ENCODE results near the gene NLRP6.
A peak's percentile ranks its signal among the peaks of the same experiment; 100 is the strongest.
"Not testable (repeated sequence)": the region's sequence is repeated elsewhere in the genome, so short reads cannot be mapped to it uniquely, and the experiment has no call there.

NLRP6 gene

DNA sequence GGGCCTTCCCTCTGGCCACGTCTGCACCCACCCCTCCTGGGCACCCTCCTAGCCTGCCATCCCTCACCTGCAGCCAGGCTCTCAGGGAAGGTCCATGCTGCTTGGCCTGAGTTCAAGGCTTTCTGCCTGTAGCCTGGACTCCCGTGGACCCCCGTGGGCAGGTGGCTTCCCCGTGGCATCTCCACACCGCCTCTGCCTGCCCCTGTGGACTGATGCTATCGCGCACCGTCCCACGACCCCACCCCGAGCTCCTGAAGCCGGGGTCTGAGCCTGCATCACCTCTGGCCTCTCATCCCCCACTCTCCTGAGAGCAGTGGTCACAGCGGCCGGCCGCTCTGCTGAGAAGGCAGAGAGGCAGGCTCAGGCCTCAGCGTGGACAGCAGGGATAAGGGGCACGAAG, 16.6 kb downstream of the NLRP6 start:
- DNase-seq: no peak

GRCh38 chr11:295351-296170, 17.4 kb downstream of the NLRP6 start:
- no peak for DNase-seq

GRCh38 chr11:296171-297050, 18.2 kb downstream of the NLRP6 start:
- DNase-seq: no peak

GRCh38 chr11:297051-297585, 18.9 kb downstream of the NLRP6 start:
- DNase-seq: no peak

GRCh38 chr11:297586-298405, 19.6 kb downstream of the NLRP6 start:
- no peak for DNase-seq

GRCh38 chr11:298406-299065, 20.3 kb downstream of the NLRP6 start:
- DNase-seq: no peak

- DNase-seq: no peak
These were observed 21.1 kb downstream of the NLRP6 start, which contains the start of gene IFITM5 for GRCh38 chr11:299081-299891. IFITM5 (minus strand) TSS chr11:299526; CDS start chr11:299490, 36 bp downstream.

DNA sequence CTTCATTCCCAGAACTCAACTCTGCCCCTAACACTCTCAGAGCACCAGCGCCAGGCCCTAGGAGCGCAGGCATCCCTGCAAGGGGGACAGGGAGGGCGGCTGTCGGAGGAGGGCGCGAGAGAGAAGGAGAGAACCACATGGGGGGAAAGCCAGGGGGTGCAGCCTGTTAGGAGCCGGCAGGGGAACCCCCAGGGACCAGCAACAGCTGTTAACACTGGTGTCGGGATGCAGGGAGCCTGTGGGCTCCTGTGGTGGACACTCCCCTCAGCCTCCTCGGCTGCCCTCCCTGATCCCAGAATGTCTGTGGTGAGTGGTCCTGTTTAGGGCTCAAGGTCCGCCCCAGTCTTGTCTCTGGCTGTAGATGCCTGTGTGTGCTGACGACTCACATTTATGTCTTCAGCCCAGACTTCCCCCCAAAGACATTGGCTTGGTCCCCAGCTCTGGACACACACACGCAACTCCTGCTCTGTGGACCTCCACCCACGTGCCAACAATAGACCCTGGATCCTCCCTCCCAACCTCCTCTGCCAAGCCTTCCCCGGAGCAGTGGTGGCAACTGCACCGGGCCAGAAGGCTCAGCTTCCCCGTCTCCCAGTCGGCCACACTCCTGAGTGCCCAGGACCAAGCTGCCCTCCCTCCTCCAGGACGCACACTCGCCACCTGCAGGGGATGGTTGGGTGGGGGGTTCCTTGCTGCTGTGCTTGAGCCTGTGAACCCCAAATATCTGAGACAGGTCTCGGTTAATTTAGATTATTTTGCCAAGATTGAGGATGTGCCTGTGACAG, 21.9 kb downstream of the NLRP6 start:
- no peak for DNase-seq

DNA sequence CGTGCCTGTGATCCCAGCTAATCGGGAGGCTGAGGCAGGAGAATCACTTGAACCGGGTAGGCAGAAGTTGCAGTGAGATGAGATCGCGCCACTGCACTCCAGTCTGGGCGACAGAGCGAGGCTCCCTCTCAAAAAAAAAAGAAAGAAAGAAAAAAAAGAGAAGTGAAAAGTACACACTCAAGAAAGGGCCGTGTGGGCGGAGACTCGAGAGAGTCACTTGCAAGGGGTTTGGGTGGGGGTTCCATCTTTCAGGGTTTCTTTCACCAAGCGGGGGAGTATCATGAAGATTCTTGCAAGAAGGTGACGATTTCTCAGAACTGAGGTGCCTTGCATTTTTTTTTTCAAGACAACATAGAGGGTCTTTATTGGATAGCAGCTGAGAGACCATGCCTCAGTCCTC, 25.2 kb downstream of the NLRP6 start:
- no peak for DNase-seq

DNA sequence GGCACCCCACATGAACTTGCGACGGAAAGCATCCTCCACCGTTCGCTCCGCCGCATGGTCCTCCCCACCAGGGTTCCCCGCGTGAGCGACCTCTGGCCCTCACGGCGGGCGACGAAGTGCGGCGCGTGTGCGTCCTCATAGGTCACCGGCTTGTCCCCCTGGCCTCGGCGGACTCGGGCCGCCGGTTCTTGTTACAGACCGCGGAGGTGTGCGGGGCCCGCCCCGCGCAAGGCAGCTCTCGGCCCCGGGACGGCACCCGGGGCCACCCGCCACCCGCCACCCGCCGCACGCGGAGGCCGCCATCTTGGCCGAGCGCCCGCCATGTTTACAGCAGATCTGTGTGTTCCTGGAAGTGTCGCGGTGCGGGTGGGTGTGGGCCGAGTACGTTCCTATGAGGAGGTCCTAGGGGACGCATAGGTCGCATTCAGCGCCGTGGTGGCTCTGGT, 25.9 kb downstream of the NLRP6 start:
- no peak for DNase-seq

DNA sequence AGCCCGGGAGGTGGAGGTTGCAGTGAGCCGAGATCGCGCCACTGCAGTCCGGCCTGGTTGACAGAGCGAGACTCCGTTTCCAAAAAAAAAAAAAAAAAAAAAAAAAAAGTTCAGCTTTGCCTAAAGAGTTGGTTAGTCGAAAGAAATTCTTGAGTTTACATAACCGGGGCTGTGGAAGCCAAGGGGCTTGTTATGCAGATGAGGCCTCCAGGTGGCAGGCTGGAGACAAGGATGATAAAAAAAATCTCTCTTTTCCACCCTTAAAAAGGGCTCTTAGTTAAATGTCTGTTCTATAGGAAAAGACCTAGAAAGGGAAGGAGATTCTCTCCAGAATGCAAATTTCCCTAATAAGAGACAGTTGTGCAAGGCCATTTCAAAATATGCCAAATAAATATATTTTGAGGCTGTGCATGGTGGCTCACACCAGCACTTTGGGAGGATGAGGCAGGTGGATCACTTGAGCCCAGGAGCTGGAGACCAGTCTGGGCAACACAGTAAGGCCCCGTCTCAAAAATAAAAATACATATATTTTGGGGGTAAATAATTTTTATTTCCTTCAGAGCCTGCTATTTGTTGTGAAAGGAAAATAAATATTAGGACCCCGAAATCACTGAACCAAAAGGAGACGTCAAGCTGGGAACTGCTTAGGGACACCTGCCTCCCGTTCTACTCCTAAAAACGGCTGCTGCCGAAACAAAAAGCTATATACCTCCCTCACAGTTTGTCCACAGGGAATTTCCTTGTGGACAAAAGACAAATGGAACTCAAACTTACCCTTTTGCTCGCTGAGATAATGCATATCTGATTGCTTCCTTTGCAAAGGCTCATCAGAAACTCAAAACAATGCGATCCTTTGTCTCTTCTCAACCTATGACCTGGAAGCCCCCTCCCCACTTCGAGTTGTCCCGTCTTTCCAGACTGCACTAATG, 27.0 kb downstream of the NLRP6 start:
- DNase-seq: peak; percentile 65

- DNase-seq: no peak
These were observed 27.6 kb downstream of the NLRP6 start for GRCh38 chr11:305844-306211.

DNA sequence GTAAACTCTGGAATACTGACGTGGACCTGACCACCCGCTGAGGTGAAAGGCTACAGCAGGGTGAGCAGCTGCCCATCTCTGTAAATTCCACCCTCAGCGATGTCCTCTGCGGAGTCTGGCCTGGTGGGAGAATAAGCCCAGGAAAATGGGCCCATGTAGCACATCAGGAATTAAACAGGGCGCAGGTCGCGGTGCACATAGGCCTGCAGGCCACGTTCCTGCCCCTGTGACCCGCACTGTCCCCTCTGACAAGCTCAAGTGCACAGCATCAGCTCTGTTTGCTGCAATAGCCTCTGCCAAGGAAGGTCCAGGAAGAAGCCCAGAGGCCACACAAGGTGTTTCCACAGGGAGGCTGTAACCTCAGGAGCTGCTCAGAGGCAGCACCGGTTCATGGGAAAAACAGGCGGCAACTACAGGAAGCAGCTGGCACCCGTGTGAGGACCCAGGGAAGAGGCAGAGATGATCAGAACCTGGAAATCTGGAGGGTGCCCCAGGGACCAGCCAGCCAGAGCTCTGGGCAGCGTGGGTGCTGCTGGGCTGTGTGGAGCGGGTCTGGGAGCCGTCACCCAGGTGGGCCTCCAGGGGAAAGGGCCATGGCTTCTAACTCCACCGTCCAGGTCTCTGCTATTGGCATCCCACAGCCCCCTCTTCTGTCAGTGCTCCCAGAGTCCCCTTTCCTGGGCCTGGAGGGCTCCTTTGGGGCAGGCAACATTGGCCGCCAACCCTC, 28.6 kb downstream of the NLRP6 start:
- DNase-seq: no peak

DNA sequence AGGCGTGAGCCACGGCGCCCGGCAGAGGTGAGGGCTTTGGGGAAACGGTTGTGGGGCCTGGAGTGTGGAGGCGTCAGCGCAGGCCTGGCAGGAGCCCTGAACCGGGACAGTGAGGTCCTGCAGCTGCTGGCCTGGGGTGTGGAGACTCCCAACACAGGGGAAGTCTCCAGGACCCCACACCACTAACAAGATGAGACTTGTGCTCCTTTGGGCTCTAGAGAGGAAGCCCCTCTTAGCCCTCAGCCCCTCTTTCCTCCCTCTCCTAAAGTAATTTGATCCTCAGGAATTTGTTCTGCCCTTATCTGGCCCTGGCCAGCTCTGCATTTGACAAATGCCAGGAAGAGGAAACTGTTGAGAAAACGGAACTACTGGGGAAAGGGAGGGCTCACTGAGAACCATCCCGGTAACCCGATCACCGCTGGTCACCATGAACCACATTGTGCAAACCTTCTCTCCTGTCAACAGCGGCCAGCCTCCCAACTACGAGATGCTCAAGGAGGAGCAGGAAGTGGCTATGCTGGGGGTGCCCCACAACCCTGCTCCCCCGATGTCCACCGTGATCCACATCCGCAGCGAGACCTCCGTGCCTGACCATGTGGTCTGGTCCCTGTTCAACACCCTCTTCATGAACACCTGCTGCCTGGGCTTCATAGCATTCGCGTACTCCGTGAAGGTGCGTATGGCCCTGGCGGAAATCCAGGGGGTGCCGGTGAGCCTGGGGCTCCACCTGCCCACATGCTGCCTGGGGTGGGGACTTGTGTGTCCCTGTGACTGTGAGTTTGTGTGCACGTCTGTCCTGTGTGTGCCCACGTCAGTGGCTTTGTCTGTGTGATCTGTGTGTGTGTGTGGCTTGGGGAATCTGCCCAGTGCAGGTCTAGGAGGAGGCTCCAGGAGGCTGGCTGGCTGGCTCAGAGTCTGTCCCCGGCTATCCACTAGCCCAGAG, 29.8 kb downstream of the NLRP6 start, which contains the start of gene IFITM2:
Gene IFITM2 (plus strand): TSS at position 51 of the 943 bp plus-strand sequence. CDS start 377 bp downstream, at position 428.
- peak; percentile 59 for DNase-seq

DNA sequence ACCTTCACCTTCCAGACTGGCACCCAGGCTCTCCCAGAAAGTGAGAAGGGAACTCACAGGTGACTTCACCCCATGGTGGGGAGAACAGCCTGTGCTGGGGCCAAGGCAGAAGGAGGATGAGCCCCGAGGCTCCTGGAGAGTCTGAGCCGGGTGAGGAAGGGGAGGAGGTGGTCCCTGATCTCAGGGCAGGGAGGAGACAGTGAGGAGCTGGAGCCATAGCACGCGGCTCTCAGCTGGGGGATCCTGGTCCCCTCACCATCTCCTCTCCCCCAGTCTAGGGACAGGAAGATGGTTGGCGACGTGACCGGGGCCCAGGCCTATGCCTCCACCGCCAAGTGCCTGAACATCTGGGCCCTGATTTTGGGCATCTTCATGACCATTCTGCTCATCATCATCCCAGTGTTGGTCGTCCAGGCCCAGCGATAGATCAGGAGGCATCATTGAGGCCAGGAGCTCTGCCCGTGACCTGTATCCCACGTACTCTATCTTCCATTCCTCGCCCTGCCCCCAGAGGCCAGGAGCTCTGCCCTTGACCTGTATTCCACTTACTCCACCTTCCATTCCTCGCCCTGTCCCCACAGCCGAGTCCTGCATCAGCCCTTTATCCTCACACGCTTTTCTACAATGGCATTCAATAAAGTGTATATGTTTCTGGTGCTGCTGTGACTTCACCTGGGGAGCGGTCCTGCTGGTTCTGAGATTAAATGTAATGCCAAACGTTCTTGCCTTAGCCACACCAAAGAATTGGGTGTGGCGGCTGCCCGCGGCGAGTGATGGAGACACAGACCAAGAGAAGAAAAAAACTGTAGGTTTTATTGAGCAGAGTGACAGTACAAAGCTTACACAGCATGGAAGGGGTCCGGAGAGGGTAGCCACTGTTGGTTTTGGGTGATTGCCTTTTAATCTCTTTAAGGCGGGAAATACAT, 30.8 kb downstream of the NLRP6 start:
- not testable (repeated sequence) for DNase-seq

DNA sequence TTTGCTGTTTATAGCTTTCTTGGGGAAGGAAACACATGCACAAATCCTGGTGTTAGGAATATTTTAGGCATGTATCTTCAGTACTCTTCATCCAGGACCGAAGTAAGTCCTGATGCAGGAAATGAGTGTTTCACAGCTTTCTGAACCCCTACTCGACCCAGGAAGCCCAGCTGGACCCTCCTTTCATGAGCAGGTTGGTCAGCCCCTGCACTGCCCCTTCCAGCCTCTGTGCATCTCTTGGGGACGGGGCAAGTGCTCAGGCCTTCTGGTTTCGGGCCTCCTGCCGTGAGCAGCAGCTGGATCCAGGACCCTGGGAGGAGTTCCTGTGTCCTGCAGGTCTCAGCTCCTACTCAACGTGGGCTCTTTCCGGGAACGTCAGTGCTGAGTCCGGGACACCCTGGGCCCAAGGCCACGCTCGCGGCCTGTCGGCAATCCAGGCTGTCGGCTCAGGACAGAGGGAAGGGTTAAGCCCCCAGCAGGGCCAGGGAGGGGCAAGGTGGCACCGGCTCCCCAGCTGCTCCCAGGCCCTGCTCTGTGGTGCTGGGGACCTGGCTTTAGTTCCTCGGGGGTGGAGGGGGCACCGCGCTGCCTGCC, 31.9 kb downstream of the NLRP6 start:
- not testable (repeated sequence) for DNase-seq
